Measurements from ENCODE around the gene PLEKHA7. TPM values are rescaled to one million over a fixed set of nuclear protein-coding genes. Genes with fewer than 3 reads are reported as not detected.
A peak's percentile ranks its signal among the peaks of the same experiment; 100 is the strongest.

PLEKHA7 gene
- polyA plus RNA-seq, 1 donor = 59.0 TPM

GRCh38 chr11:16778286-16778685 lies 235.9 kb downstream of the PLEKHA7 start:
- no CpG with 5 or more reads among the region's 6 CpGs for WGBS (ENCODE audit: insufficient coverage, low lambda C conversion rate)
- H3K4me1 ChIP-seq (ENCODE audit: control insufficient read depth, insufficient read depth, low read length) = peaks cover 8% of the 10 kb centered on the region
- H3K9me3 ChIP-seq (ENCODE audit: control insufficient read depth, low read depth, low read length) = no peaks in the 10 kb centered on the region
- no peak overlapping the region for H3K4me3 ChIP-seq (ENCODE audit: low read length)
- DNase-seq = no peak
- peaks cover 43% of the 10 kb centered on the region for H3K36me3 ChIP-seq (ENCODE audit: control insufficient read depth, insufficient read depth, low read length)
- H3K27ac ChIP-seq (ENCODE audit: low read length) = no peak overlapping the region
- no peaks in the 10 kb centered on the region for H3K27me3 ChIP-seq (ENCODE audit: control insufficient read depth, insufficient read depth, low read length)

- no peak for DNase-seq
- Histone ChIP-seq H3K36me3 (ENCODE audit: control insufficient read depth, insufficient read depth, low read length) (peaks cover 37% of the 10 kb centered on the region), H3K4me3 (ENCODE audit: low read length) (no peak overlapping the region), H3K27me3 (ENCODE audit: control insufficient read depth, insufficient read depth, low read length) (no peaks in the 10 kb centered on the region), H3K9me3 (ENCODE audit: control insufficient read depth, low read depth, low read length) (no peaks in the 10 kb centered on the region), H3K4me1 (ENCODE audit: control insufficient read depth, insufficient read depth, low read length) (peaks cover 8% of the 10 kb centered on the region), H3K27ac (ENCODE audit: low read length) (no peak overlapping the region)
- WGBS (ENCODE audit: insufficient coverage, low lambda C conversion rate) = no CpG with 5 or more reads among the region's 3 CpGs
Measured at GRCh38 chr11:16777613-16777975, 236.6 kb downstream of the PLEKHA7 start.

GRCh38 chr11:16776711-16777612 lies 237.3 kb downstream of the PLEKHA7 start:
- H3K27ac ChIP-seq (ENCODE audit: low read length) = no peak overlapping the region
- H3K27me3 ChIP-seq (ENCODE audit: control insufficient read depth, insufficient read depth, low read length) = no peaks in the 10 kb centered on the region
- no peaks in the 10 kb centered on the region for H3K9me3 ChIP-seq (ENCODE audit: control insufficient read depth, low read depth, low read length)
- H3K36me3 ChIP-seq (ENCODE audit: control insufficient read depth, insufficient read depth, low read length) = peaks cover 32% of the 10 kb centered on the region
- H3K4me1 ChIP-seq (ENCODE audit: control insufficient read depth, insufficient read depth, low read length) = peaks cover 5% of the 10 kb centered on the region
- WGBS (ENCODE audit: insufficient coverage, low lambda C conversion rate) = 91% methylated on average over 4 of the region's 14 CpGs
- DNase-seq = no peak
- H3K4me3 ChIP-seq (ENCODE audit: low read length) = no peak overlapping the region

GRCh38 chr11:16775614-16776283 lies 238.5 kb downstream of the PLEKHA7 start:
- H3K36me3 ChIP-seq (ENCODE audit: control insufficient read depth, insufficient read depth, low read length) = peaks cover 32% of the 10 kb centered on the region
- no peaks in the 10 kb centered on the region for H3K27me3 ChIP-seq (ENCODE audit: control insufficient read depth, insufficient read depth, low read length)
- H3K27ac ChIP-seq (ENCODE audit: low read length) = no peak overlapping the region
- WGBS (ENCODE audit: insufficient coverage, low lambda C conversion rate) = 71% methylated on average over 2 of the region's 16 CpGs
- H3K4me1 ChIP-seq (ENCODE audit: control insufficient read depth, insufficient read depth, low read length) = peaks cover 5% of the 10 kb centered on the region
- no peak overlapping the region for H3K4me3 ChIP-seq (ENCODE audit: low read length)
- DNase-seq = no peak
- H3K9me3 ChIP-seq (ENCODE audit: control insufficient read depth, low read depth, low read length) = no peaks in the 10 kb centered on the region

GRCh38 chr11:16774936-16775613 lies 239.1 kb downstream of the PLEKHA7 start:
- Histone ChIP-seq H3K4me1 (ENCODE audit: control insufficient read depth, insufficient read depth, low read length) (peaks cover 5% of the 10 kb centered on the region), H3K9me3 (ENCODE audit: control insufficient read depth, low read depth, low read length) (no peaks in the 10 kb centered on the region), H3K27ac (ENCODE audit: low read length) (no peak overlapping the region), H3K4me3 (ENCODE audit: low read length) (no peak overlapping the region), H3K27me3 (ENCODE audit: control insufficient read depth, insufficient read depth, low read length) (no peaks in the 10 kb centered on the region), H3K36me3 (ENCODE audit: control insufficient read depth, insufficient read depth, low read length) (peaks cover 27% of the 10 kb centered on the region)
- DNase-seq = peak in 1 of 2 donors; percentile 35
- WGBS (ENCODE audit: insufficient coverage, low lambda C conversion rate) = 40% methylated on average over 1 of the region's 11 CpGs

GRCh38 chr11:16773981-16774935 lies 240.0 kb downstream of the PLEKHA7 start:
- Histone ChIP-seq H3K9me3 (ENCODE audit: control insufficient read depth, low read depth, low read length) (no peaks in the 10 kb centered on the region), H3K27me3 (ENCODE audit: control insufficient read depth, insufficient read depth, low read length) (no peaks in the 10 kb centered on the region), H3K4me3 (ENCODE audit: low read length) (no peak overlapping the region), H3K27ac (ENCODE audit: low read length) (no peak overlapping the region), H3K4me1 (ENCODE audit: control insufficient read depth, insufficient read depth, low read length) (peaks cover 1% of the 10 kb centered on the region), H3K36me3 (ENCODE audit: control insufficient read depth, insufficient read depth, low read length) (peaks cover 25% of the 10 kb centered on the region)
- no CpG with 5 or more reads among the region's 9 CpGs for WGBS (ENCODE audit: insufficient coverage, low lambda C conversion rate)
- DNase-seq = no peak

- WGBS (ENCODE audit: insufficient coverage, low lambda C conversion rate) = no CpG with 5 or more reads among the region's 2 CpGs
- Histone ChIP-seq H3K27ac (ENCODE audit: low read length) (no peak overlapping the region), H3K27me3 (ENCODE audit: control insufficient read depth, insufficient read depth, low read length) (no peaks in the 10 kb centered on the region), H3K4me1 (ENCODE audit: control insufficient read depth, insufficient read depth, low read length) (no peaks in the 10 kb centered on the region), H3K4me3 (ENCODE audit: low read length) (no peak overlapping the region), H3K9me3 (ENCODE audit: control insufficient read depth, low read depth, low read length) (no peaks in the 10 kb centered on the region), H3K36me3 (ENCODE audit: control insufficient read depth, insufficient read depth, low read length) (peaks cover 8% of the 10 kb centered on the region)
- no peak for DNase-seq
Measured at GRCh38 chr11:16772141-16772512, 242.1 kb downstream of the PLEKHA7 start.

GRCh38 chr11:16771350-16772140 lies 242.7 kb downstream of the PLEKHA7 start:
- H3K9me3 ChIP-seq (ENCODE audit: control insufficient read depth, low read depth, low read length) = no peaks in the 10 kb centered on the region
- WGBS (ENCODE audit: insufficient coverage, low lambda C conversion rate) = no CpG with 5 or more reads among the region's 12 CpGs
- no peaks in the 10 kb centered on the region for H3K4me1 ChIP-seq (ENCODE audit: control insufficient read depth, insufficient read depth, low read length)
- no peak for DNase-seq
- H3K27me3 ChIP-seq (ENCODE audit: control insufficient read depth, insufficient read depth, low read length) = no peaks in the 10 kb centered on the region
- H3K27ac ChIP-seq (ENCODE audit: low read length) = no peak overlapping the region
- no peak overlapping the region for H3K4me3 ChIP-seq (ENCODE audit: low read length)
- peaks cover 4% of the 10 kb centered on the region for H3K36me3 ChIP-seq (ENCODE audit: control insufficient read depth, insufficient read depth, low read length)

- no peak for DNase-seq
- H3K4me3 ChIP-seq (ENCODE audit: low read length) = no peak overlapping the region
- no peaks in the 10 kb centered on the region for H3K36me3 ChIP-seq (ENCODE audit: control insufficient read depth, insufficient read depth, low read length)
- no CpG with 5 or more reads among the region's 11 CpGs for WGBS (ENCODE audit: insufficient coverage, low lambda C conversion rate)
- H3K4me1 ChIP-seq (ENCODE audit: control insufficient read depth, insufficient read depth, low read length) = no peaks in the 10 kb centered on the region
- H3K27me3 ChIP-seq (ENCODE audit: control insufficient read depth, insufficient read depth, low read length) = no peaks in the 10 kb centered on the region
- no peak overlapping the region for H3K27ac ChIP-seq (ENCODE audit: low read length)
- H3K9me3 ChIP-seq (ENCODE audit: control insufficient read depth, low read depth, low read length) = no peaks in the 10 kb centered on the region
Measured at GRCh38 chr11:16770016-16770415, 244.2 kb downstream of the PLEKHA7 start.

All from large intestine (tissue), 3 donors.